KG1 (cell line): ENCODE measurements around the gene MEX3B.

ENCODE experiments used
- DNase-seq: peaks from one replicate; lab custom pipeline; 2025; lab: John Stamatoyannopoulos, UW

The MEX3B gene

GRCh38 chr15:82045892-82046665 is at the start of gene MEX3B:
Gene MEX3B, minus strand, starts transcription at chr15:82046018. Its CDS starts 313 bp downstream, at chr15:82045705.
- peak; percentile 89 for DNase-seq

- DNase-seq, result no peak
Measured at GRCh38 chr15:82093774-82094211, 48.0 kb upstream of the MEX3B start.

- no peak for DNase-seq
Measured at GRCh38 chr15:82093325-82093724, 47.5 kb upstream of the MEX3B start.

- DNase-seq, result no peak
Measured at GRCh38 chr15:82091636-82092140, 45.9 kb upstream of the MEX3B start.

- no peak for DNase-seq
Measured at GRCh38 chr15:82086243-82086995, 40.6 kb upstream of the MEX3B start.

- DNase-seq, result no peak
Measured at GRCh38 chr15:82081914-82082762, 36.3 kb upstream of the MEX3B start.

- no peak for DNase-seq
Measured at GRCh38 chr15:82080774-82081173, 35.0 kb upstream of the MEX3B start.

GRCh38 chr15:82079736-82080135 is 33.9 kb upstream of the MEX3B start:
- DNase-seq, result no peak

GRCh38 chr15:82074610-82075009 is 28.8 kb upstream of the MEX3B start:
- DNase-seq, result no peak

GRCh38 chr15:82072926-82073537 is 27.2 kb upstream of the MEX3B start:
- no peak for DNase-seq

GRCh38 chr15:82066455-82066854 is 20.6 kb upstream of the MEX3B start:
- no peak for DNase-seq

- DNase-seq, result no peak
Measured at GRCh38 chr15:82064824-82065223, 19.0 kb upstream of the MEX3B start.

- DNase-seq, result no peak
Measured at GRCh38 chr15:82062479-82063454, 16.9 kb upstream of the MEX3B start.

GRCh38 chr15:82060817-82061216 is 15.0 kb upstream of the MEX3B start:
- DNase-seq, result no peak

- DNase-seq, result no peak
Measured at GRCh38 chr15:82058517-82059204, 12.8 kb upstream of the MEX3B start.

- no peak for DNase-seq
Measured at GRCh38 chr15:82058026-82058425, 12.2 kb upstream of the MEX3B start.

- no peak for DNase-seq
Measured at GRCh38 chr15:82056958-82057823, 11.4 kb upstream of the MEX3B start.

- DNase-seq, result no peak
Measured at GRCh38 chr15:82052751-82053150, 6.9 kb upstream of the MEX3B start.

- DNase-seq, result no peak
Measured at GRCh38 chr15:82051664-82052063, 5.8 kb upstream of the MEX3B start.
